ENCODE measurements around the gene TM9SF2.

Gene TM9SF2

GRCh38 chr13:99507986-99508385, 6.7 kb downstream of the TM9SF2 start:
- Mint-ChIP-seq H3K27ac (peak overlapping the region; percentile 30), H3K4me3 (no peak overlapping the region), H3K36me3 (peaks cover 29% of the 10 kb centered on the region), H3K4me1 (peaks cover 90% of the 10 kb centered on the region), H3K27me3 (no peaks in the 10 kb centered on the region), H3K9me3 (no peaks in the 10 kb centered on the region)

GRCh38 chr13:99509479-99509878, 8.2 kb downstream of the TM9SF2 start:
- H3K4me1 Mint-ChIP-seq, result peaks cover 90% of the 10 kb centered on the region
- H3K36me3 Mint-ChIP-seq, result peaks cover 29% of the 10 kb centered on the region
- H3K9me3 Mint-ChIP-seq, result no peaks in the 10 kb centered on the region
- H3K4me3 Mint-ChIP-seq, result no peak overlapping the region
- no peak overlapping the region for H3K27ac Mint-ChIP-seq
- no peaks in the 10 kb centered on the region for H3K27me3 Mint-ChIP-seq

- Mint-ChIP-seq H3K36me3 (peaks cover 16% of the 10 kb centered on the region), H3K27ac (peak overlapping the region; percentile 1), H3K4me1 (peaks cover 64% of the 10 kb centered on the region), H3K27me3 (no peaks in the 10 kb centered on the region), H3K9me3 (no peaks in the 10 kb centered on the region), H3K4me3 (no peak overlapping the region)
These were observed 13.5 kb downstream of the TM9SF2 start for GRCh38 chr13:99514801-99515200.

- Mint-ChIP-seq H3K9me3 (no peaks in the 10 kb centered on the region), H3K27ac (no peak overlapping the region), H3K36me3 (peaks cover 6% of the 10 kb centered on the region), H3K4me3 (no peak overlapping the region), H3K4me1 (peaks cover 48% of the 10 kb centered on the region), H3K27me3 (no peaks in the 10 kb centered on the region)
These were observed 15.1 kb downstream of the TM9SF2 start for GRCh38 chr13:99516153-99516929.

- Mint-ChIP-seq H3K27ac (no peak overlapping the region), H3K36me3 (peaks cover 9% of the 10 kb centered on the region)
These were observed 16.3 kb downstream of the TM9SF2 start for GRCh38 chr13:99517577-99517976.

GRCh38 chr13:99517984-99518383, 16.7 kb downstream of the TM9SF2 start:
- Mint-ChIP-seq H3K9me3 (no peaks in the 10 kb centered on the region), H3K36me3 (peaks cover 8% of the 10 kb centered on the region), H3K27ac (no peak overlapping the region), H3K27me3 (no peaks in the 10 kb centered on the region), H3K4me1 (peaks cover 32% of the 10 kb centered on the region), H3K4me3 (no peak overlapping the region)

More at GRCh38 chr13:99517577-99517976, 16.3 kb downstream of the TM9SF2 start:
- no peaks in the 10 kb centered on the region for H3K27me3 Mint-ChIP-seq
- H3K4me1 Mint-ChIP-seq, result peaks cover 36% of the 10 kb centered on the region
- no peaks in the 10 kb centered on the region for H3K9me3 Mint-ChIP-seq
- no peak overlapping the region for H3K4me3 Mint-ChIP-seq

GRCh38 chr13:99522298-99522697, 21.0 kb downstream of the TM9SF2 start:
- Mint-ChIP-seq H3K4me1 (peaks cover 36% of the 10 kb centered on the region), H3K27ac (no peak overlapping the region), H3K27me3 (no peaks in the 10 kb centered on the region), H3K36me3 (peaks cover 33% of the 10 kb centered on the region), H3K9me3 (no peaks in the 10 kb centered on the region), H3K4me3 (no peak overlapping the region)

GRCh38 chr13:99523838-99524237, 22.6 kb downstream of the TM9SF2 start:
- Mint-ChIP-seq H3K27ac (peak overlapping the region; percentile 66), H3K36me3 (peaks cover 33% of the 10 kb centered on the region)

GRCh38 chr13:99525967-99526366, 24.7 kb downstream of the TM9SF2 start:
- Mint-ChIP-seq H3K27ac (peak overlapping the region; percentile 52), H3K9me3 (no peaks in the 10 kb centered on the region), H3K27me3 (no peaks in the 10 kb centered on the region), H3K4me3 (no peak overlapping the region), H3K4me1 (peaks cover 46% of the 10 kb centered on the region), H3K36me3 (peaks cover 31% of the 10 kb centered on the region)

More at GRCh38 chr13:99523838-99524237, 22.6 kb downstream of the TM9SF2 start:
- Mint-ChIP-seq H3K4me1 (peaks cover 46% of the 10 kb centered on the region), H3K27me3 (no peaks in the 10 kb centered on the region), H3K9me3 (no peaks in the 10 kb centered on the region), H3K4me3 (no peak overlapping the region)

- Mint-ChIP-seq H3K4me3 (no peak overlapping the region), H3K9me3 (no peaks in the 10 kb centered on the region), H3K27ac (peak overlapping the region; percentile 52), H3K36me3 (peaks cover 27% of the 10 kb centered on the region), H3K27me3 (no peaks in the 10 kb centered on the region), H3K4me1 (peaks cover 46% of the 10 kb centered on the region)
These were observed 25.3 kb downstream of the TM9SF2 start for GRCh38 chr13:99526549-99526948.

GRCh38 chr13:99527301-99527700, 26.0 kb downstream of the TM9SF2 start:
- Mint-ChIP-seq H3K27ac (no peak overlapping the region), H3K4me3 (no peak overlapping the region), H3K9me3 (no peaks in the 10 kb centered on the region), H3K36me3 (peaks cover 28% of the 10 kb centered on the region), H3K27me3 (no peaks in the 10 kb centered on the region), H3K4me1 (peaks cover 46% of the 10 kb centered on the region)

- Mint-ChIP-seq H3K27me3 (no peaks in the 10 kb centered on the region), H3K36me3 (peaks cover 28% of the 10 kb centered on the region), H3K27ac (no peak overlapping the region)
These were observed 27.3 kb downstream of the TM9SF2 start for GRCh38 chr13:99528547-99528946.

GRCh38 chr13:99536023-99536422, 34.8 kb downstream of the TM9SF2 start:
- Mint-ChIP-seq H3K36me3 (peaks cover 18% of the 10 kb centered on the region), H3K27ac (no peak overlapping the region), H3K9me3 (no peaks in the 10 kb centered on the region), H3K4me3 (no peak overlapping the region), H3K4me1 (peaks cover 33% of the 10 kb centered on the region), H3K27me3 (no peaks in the 10 kb centered on the region)

More at GRCh38 chr13:99528547-99528946, 27.3 kb downstream of the TM9SF2 start:
- H3K4me1 Mint-ChIP-seq, result peaks cover 48% of the 10 kb centered on the region
- H3K4me3 Mint-ChIP-seq, result no peak overlapping the region
- H3K9me3 Mint-ChIP-seq, result no peaks in the 10 kb centered on the region

- Mint-ChIP-seq H3K27ac (peak overlapping the region; percentile 69), H3K9me3 (no peaks in the 10 kb centered on the region), H3K4me1 (peaks cover 56% of the 10 kb centered on the region), H3K27me3 (no peaks in the 10 kb centered on the region), H3K4me3 (no peak overlapping the region), H3K36me3 (peaks cover 25% of the 10 kb centered on the region)
These were observed 39.3 kb downstream of the TM9SF2 start for GRCh38 chr13:99540530-99540929.

- H3K9me3 Mint-ChIP-seq, result no peaks in the 10 kb centered on the region
- peak overlapping the region; percentile 59 for H3K4me3 Mint-ChIP-seq
- peak overlapping the region; percentile 78 for H3K27ac Mint-ChIP-seq
- H3K27me3 Mint-ChIP-seq, result no peaks in the 10 kb centered on the region
- peaks cover 65% of the 10 kb centered on the region for H3K4me1 Mint-ChIP-seq
- H3K36me3 Mint-ChIP-seq, result peaks cover 27% of the 10 kb centered on the region
These were observed 41.6 kb downstream of the TM9SF2 start for GRCh38 chr13:99542788-99543406.

GRCh38 chr13:99545361-99545760, 44.1 kb downstream of the TM9SF2 start:
- Mint-ChIP-seq H3K9me3 (no peaks in the 10 kb centered on the region), H3K4me3 (no peak overlapping the region), H3K4me1 (peaks cover 77% of the 10 kb centered on the region), H3K36me3 (peaks cover 28% of the 10 kb centered on the region), H3K27ac (no peak overlapping the region), H3K27me3 (no peaks in the 10 kb centered on the region)

All from activated naive CD4-positive, alpha-beta T cell treated with anti-CD3 and anti-CD28 coated beads, Interleukin-2, amount 50 U/mL, for 24 hours (primary cell).